Esophagus muscularis mucosa (tissue), 4 donors: Measurements from ENCODE around the gene CTTNBP2NL. TPM values are rescaled to one million over a fixed set of nuclear protein-coding genes. Genes with fewer than 3 reads are reported as not detected.

Experiments used
- DNase-seq: peaks from one replicate; pipeline ENCODE4 v3.0.0-alpha.2; 2017; ENCODE audit errors: extremely low spot score
- H3K27ac ChIP-seq, 4 donors: fragments of 200-600 bp; sonication (generic); replicated peaks in 1 of 4; 1 replicate in 3 of 4; 2 replicates in 1 of 4; pipeline ENCODE4 v1.5.1; 2016 to 2019; ENCODE audit warnings: mild to moderate bottlenecking in 1 of 4
- H3K27me3 ChIP-seq, 4 donors: fragments of 200-600 bp; sonication (generic); one replicate each; pipeline versions ENCODE4 v1.5.1 to v1.6.0; 2016 to 2019
- H3K36me3 ChIP-seq, 4 donors: fragments of 200-600 bp; sonication (generic); one replicate each; pipeline ENCODE4 v1.5.1; 2016 to 2019
- H3K4me1 ChIP-seq, 4 donors: fragments of 200-600 bp; sonication (generic); one replicate each; pipeline ENCODE4 v1.5.1; 2016 to 2019
- H3K4me3 ChIP-seq, 4 donors: fragments of 200-600 bp; sonication (generic); 1 replicate in 2 of 4; 2 replicates in 2 of 4; pipeline ENCODE4 v1.5.1; 2016 to 2019; ENCODE audit warnings: mild to moderate bottlenecking in 4 of 4, moderate library complexity in 1 of 4
- H3K9me3 ChIP-seq, 4 donors: fragments of 200-600 bp; sonication (generic); 1 replicate in 3 of 4; 2 replicates in 1 of 4; pipeline ENCODE4 v1.5.1; 2016 to 2019
- CTCF ChIP-seq, 3 experiments: fragments of 200-600 bp in 2 of 3; fragments of 450-650 bp in 1 of 3; sonication (generic) in 2 of 3; IDR thresholded peaks; one replicate each; pipeline ENCODE4 v1.5.1; 2017 to 2019; ENCODE audit warnings: antibody characterized with exemption in 3 of 3, mild to moderate bottlenecking in 2 of 3, moderate library complexity in 1 of 3
- EP300 ChIP-seq: sonication (generic); formaldehyde crosslinking; IDR thresholded peaks from one replicate; pipeline ENCODE4 v1.6.1; 2017; ENCODE audit warnings: antibody characterized with exemption
- POLR2A ChIP-seq: fragments of 450-650 bp; IDR thresholded peaks from one replicate; pipeline ENCODE4 v1.6.1; 2017; ENCODE audit warnings: antibody characterized with exemption, moderate library complexity, mild to moderate bottlenecking, low read depth
- POLR2AphosphoS5 ChIP-seq, 2 donors: sonication (generic); formaldehyde crosslinking; IDR thresholded peaks; one replicate each; pipeline ENCODE4 v1.6.1; 2017; ENCODE audit warnings: antibody characterized with exemption in 2 of 2
- WGBS: methylation state at CpG from one replicate; pipeline ENCODE4 v1.1.5; 2018; 5-methylcytosine and 5-hydroxymethylcytosine counted together
- intact Hi-C: fragments of 100-400 bp; cut with DNase I; formaldehyde crosslinking; loops from one replicate; pipeline ENCODE4 v1.15.1; 2023
- total RNA-seq, 4 donors: library from RNA; depleted of rRNA; stranded (reverse); fragments of >200 nt; gene quantifications; one replicate each; pipeline versions ENCODE4 v1.1.0 to v1.2.1, GENCODE V29; 2016

CTTNBP2NL gene
- total RNA-seq, 4 donors from 2014 or later: 16.2 to 26.9 (median 19.0) TPM

DNA sequence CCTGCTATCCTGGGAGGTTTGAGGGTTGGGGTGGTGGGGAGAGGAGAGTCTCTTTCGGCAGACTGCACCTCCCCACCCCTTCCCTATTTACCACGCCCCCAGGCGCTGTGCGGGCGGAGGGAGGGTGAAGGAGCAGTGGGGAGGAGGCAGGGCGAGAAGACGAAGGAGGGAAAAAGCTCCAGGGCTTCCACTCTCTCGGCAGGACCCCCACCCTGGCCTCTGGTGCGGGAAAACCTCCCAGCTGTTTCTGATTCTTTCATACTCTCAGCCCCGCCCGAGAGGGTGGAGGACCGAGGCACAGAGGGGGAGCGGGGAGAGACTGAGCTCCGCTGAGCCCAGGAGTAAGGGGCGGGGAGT, 111.9 kb downstream of the CTTNBP2NL start:
- H3K36me3 ChIP-seq: no peaks in the 10 kb centered on the region
- H3K9me3 ChIP-seq: no peaks in the 10 kb centered on the region
- no peak overlapping the region for H3K27ac ChIP-seq
- WGBS: 2% methylated on average over 12 of the region's 15 CpGs
- H3K4me3 ChIP-seq: peak overlapping the region; percentile 57 to 72 (median 58)
- H3K27me3 ChIP-seq: peaks cover 0 to 64% (median 16%) of the 10 kb centered on the region in 4 donors
- no peak for DNase-seq
- H3K4me1 ChIP-seq: peaks cover 15 to 39% (median 21%) of the 10 kb centered on the region in 4 donors
- TF ChIP-seq POLR2AphosphoS5 (IDR thresholded peaks at IDR 0.05): no peak
- no peak for TF ChIP-seq POLR2A
- no peak for TF ChIP-seq EP300
- TF ChIP-seq CTCF (IDR thresholded peaks at IDR 0.05): no peak
- intact Hi-C loops: no loop called here

GRCh38 chr1:112508278-112509004, 112.4 kb downstream of the CTTNBP2NL start, which contains the start of gene WNT2B:
TSS of gene WNT2B (plus strand) at chr1:112508965. CDS start at chr1:112509263, 298 bp downstream.
- 1% methylated on average over 35 of the region's 69 CpGs for WGBS

GRCh38 chr1:112509005-112509659, 113.1 kb downstream of the CTTNBP2NL start:
- H3K4me3 ChIP-seq: peak overlapping the region; percentile 57 to 72 (median 58)
- H3K27ac ChIP-seq: peak overlapping the region in 2 of 4 donors; percentile 21 to 25
- no peaks in the 10 kb centered on the region for H3K9me3 ChIP-seq
- intact Hi-C loops: no loop called here
- 80% methylated on average over 3 of the region's 66 CpGs for WGBS
- H3K4me1 ChIP-seq: peaks cover 14 to 30% (median 21%) of the 10 kb centered on the region in 4 donors
- TF ChIP-seq EP300 (no peak), POLR2AphosphoS5 (IDR thresholded peaks at IDR 0.05) (no peak), POLR2A (no peak), CTCF (IDR thresholded peaks at IDR 0.05) (no peak)
- no peaks in the 10 kb centered on the region for H3K36me3 ChIP-seq
- peaks cover 0 to 56% (median 16%) of the 10 kb centered on the region in 4 donors for H3K27me3 ChIP-seq
- DNase-seq: no peak

More at GRCh38 chr1:112508278-112509004, 112.4 kb downstream of the CTTNBP2NL start, which contains the start of gene WNT2B:
- H3K27ac ChIP-seq: peak within 1 kb of the TSS in 2 of 4 donors; percentile 21 to 25
- no peak for TF ChIP-seq EP300
- no peak for DNase-seq
- peak within 1 kb of the TSS; percentile 57 to 72 (median 58) for H3K4me3 ChIP-seq
- H3K27me3 ChIP-seq: peaks cover 0 to 63% (median 16%) of the 10 kb centered on the region in 4 donors
- H3K9me3 ChIP-seq: no peaks in the 10 kb centered on the region
- intact Hi-C loops: no loop called here
- peaks cover 14 to 34% (median 20%) of the 10 kb centered on the region in 4 donors for H3K4me1 ChIP-seq
- no peaks in the 10 kb centered on the region for H3K36me3 ChIP-seq

GRCh38 chr1:112509660-112510178, 113.7 kb downstream of the CTTNBP2NL start:
- DNase-seq: no peak
- no peaks in the 10 kb centered on the region for H3K9me3 ChIP-seq
- no peaks in the 10 kb centered on the region for H3K36me3 ChIP-seq
- peaks cover 14 to 30% (median 21%) of the 10 kb centered on the region in 4 donors for H3K4me1 ChIP-seq
- intact Hi-C loops: no loop called here
- peaks cover 0 to 50% (median 16%) of the 10 kb centered on the region in 4 donors for H3K27me3 ChIP-seq
- no peak for TF ChIP-seq POLR2AphosphoS5 (IDR thresholded peaks at IDR 0.05)
- TF ChIP-seq EP300: no peak
- no peak for TF ChIP-seq CTCF (IDR thresholded peaks at IDR 0.05)
- TF ChIP-seq POLR2A: no peak
- peak overlapping the region in 3 of 4 donors; percentile 57 to 72 (median 57) for H3K4me3 ChIP-seq
- WGBS: 73% methylated on average over 11 of the region's 16 CpGs
- peak overlapping the region in 1 of 4 donors; percentile 21 for H3K27ac ChIP-seq

- Histone ChIP-seq H3K36me3 (no peaks in the 10 kb centered on the region), H3K27ac (no peak overlapping the region), H3K4me1 (peaks cover 16 to 36% (median 22%) of the 10 kb centered on the region in 4 donors), H3K4me3 (peak overlapping the region in 1 of 4 donors; percentile 72), H3K27me3 (peaks cover 0 to 46% (median 16%) of the 10 kb centered on the region in 4 donors), H3K9me3 (no peaks in the 10 kb centered on the region)
- 91% methylated on average over 7 of the region's 7 CpGs for WGBS
- DNase-seq: no peak
- intact Hi-C loops: no loop called here
- TF ChIP-seq CTCF (IDR thresholded peaks at IDR 0.05) (no peak), EP300 (no peak), POLR2A (no peak), POLR2AphosphoS5 (IDR thresholded peaks at IDR 0.05) (no peak)
Measured at GRCh38 chr1:112510340-112510739, 114.3 kb downstream of the CTTNBP2NL start.
